ENCODE results near the gene PLEKHA7. TPM values are rescaled to one million over a fixed set of nuclear protein-coding genes. Genes with fewer than 3 reads are reported as not detected.

PLEKHA7 gene
- total and polyA plus RNA-seq, 2 of the 8 experiments (the other 6 are each of a cell fraction or from before 2014, with no cell fraction given), result 11.4 to 25.6 TPM

- TF ChIP-seq ATF3 (IDR thresholded peaks at IDR 0.05; ENCODE audit: insufficient read depth, low read depth, low read length), result no peak
- no peak for TF ChIP-seq TBP (IDR thresholded peaks at IDR 0.05; ENCODE audit: low read depth, low read length)
- TF ChIP-seq SIN3A (conservative IDR thresholded peaks at IDR 0.05 in 1 of 2, IDR thresholded peaks at IDR 0.05 in 1 of 2; ENCODE audit: low read depth in 1 of 2, low read length in 2 of 2), result no peak
Observed at GRCh38 chr11:16767957-16768356, 246.3 kb downstream of the PLEKHA7 start (continued).
